HepG2 (cell line): ENCODE results near the gene HNRNPA1. TPM values are rescaled to one million over a fixed set of nuclear protein-coding genes. Genes with fewer than 3 reads are reported as not detected.

Source experiments
- AHR ChIP-seq: IDR thresholded peaks from 2 replicates; pipeline ENCODE4 v1.6.1; 2018; ENCODE audit warnings: missing genetic modification reagents, missing compliant biosample characterization
- ASH2L ChIP-seq: fragments of 300-600, 200-600 bp; sonication (generic); IDR thresholded peaks from 2 replicates; pipeline ENCODE4 v1.7.0; 2017; ENCODE audit warnings: low read depth, mild to moderate bottlenecking, moderate library complexity, mixed read lengths, low read length; ENCODE audit not compliant: insufficient read length
- BCLAF1 ChIP-seq: fragments of 450-650 bp; IDR thresholded peaks from 2 replicates; pipeline ENCODE4 v1.6.1; 2017; ENCODE audit warnings: mild to moderate bottlenecking
- CREB3 ChIP-seq: sonication (generic); formaldehyde crosslinking; IDR thresholded peaks from 2 replicates; pipeline ENCODE4 v1.5.0; 2020; ENCODE audit warnings: missing genetic modification reagents
- ETV5 ChIP-seq: IDR thresholded peaks from 2 replicates; pipeline ENCODE4 v1.6.1; 2018; ENCODE audit warnings: missing biosample characterization, missing genetic modification reagents, inconsistent platforms, borderline replicate concordance
- HIC2 ChIP-seq: sonication (generic); formaldehyde crosslinking; IDR thresholded peaks from 2 replicates; pipeline ENCODE4 v1.9.0; 2022; ENCODE audit warnings: low read depth, missing genetic modification reagents
- HNF4G ChIP-seq, 2 experiments: sonication (generic) in 1 of 2; formaldehyde crosslinking in 1 of 2; IDR thresholded peaks; 2 replicates each; pipeline versions ENCODE4 v1.4.0 to v1.6.1; 2011 to 2020; ENCODE audit warnings: borderline replicate concordance in 2 of 2, low read depth in 2 of 2, mild to moderate bottlenecking in 2 of 2, low read length in 1 of 2, missing genetic modification reagents in 1 of 2, moderate library complexity in 1 of 2
- KLF13 ChIP-seq: sonication (generic); formaldehyde crosslinking; IDR thresholded peaks from 2 replicates; pipeline ENCODE4 v1.4.0; 2020; ENCODE audit warnings: mild to moderate bottlenecking, missing genetic modification reagents
- MTF1 ChIP-seq: sonication (generic); formaldehyde crosslinking; IDR thresholded peaks from 2 replicates; pipeline ENCODE4 v1.5.0; 2020; ENCODE audit warnings: missing genetic modification reagents
- NFIB ChIP-seq: sonication (generic); formaldehyde crosslinking; IDR thresholded peaks from 2 replicates; pipeline ENCODE4 v1.9.0; 2021; ENCODE audit warnings: missing genetic modification reagents, mild to moderate bottlenecking, borderline replicate concordance
- NFKB2 ChIP-seq: sonication (generic); formaldehyde crosslinking; IDR thresholded peaks from 2 replicates; pipeline ENCODE4 v1.4.0; 2020; ENCODE audit warnings: missing genetic modification reagents, borderline replicate concordance
- PHF21A ChIP-seq: sonication (generic); formaldehyde crosslinking; IDR thresholded peaks from 2 replicates; pipeline ENCODE4 v1.5.0; 2020; ENCODE audit warnings: mild to moderate bottlenecking, missing genetic modification reagents
- SIX1 ChIP-seq: sonication (generic); formaldehyde crosslinking; IDR thresholded peaks from 2 replicates; pipeline ENCODE4 v1.4.0; 2020; ENCODE audit warnings: missing genetic modification reagents, borderline replicate concordance
- SMAD3 ChIP-seq: sonication (generic); formaldehyde crosslinking; IDR thresholded peaks from 2 replicates; pipeline ENCODE4 v1.4.0; 2020; ENCODE audit warnings: missing genetic modification reagents
- TAF15 ChIP-seq: fragments of 200-400 bp; formaldehyde crosslinking; IDR thresholded peaks from one replicate; pipeline ENCODE4 v1.6.1; 2018; ENCODE audit warnings: mild to moderate bottlenecking, low read depth, low read length; ENCODE audit not compliant: poor library complexity, severe bottlenecking
- TEAD2 ChIP-seq: sonication (generic); formaldehyde crosslinking; IDR thresholded peaks from 2 replicates; pipeline ENCODE4 v1.9.0; 2021; ENCODE audit warnings: missing genetic modification reagents
- TEAD3 ChIP-seq: optimal IDR thresholded peaks from 2 replicates; pipeline ENCODE3; 2016; ENCODE audit warnings: borderline replicate concordance
- TERF1 ChIP-seq: sonication (generic); formaldehyde crosslinking; IDR thresholded peaks from 2 replicates; pipeline ENCODE4 v1.8.0; 2022; ENCODE audit warnings: mild to moderate bottlenecking, missing genetic modification reagents, moderate library complexity
- ZNF296 ChIP-seq: sonication (generic); formaldehyde crosslinking; conservative IDR thresholded peaks from 2 replicates; pipeline ENCODE4 v1.5.0; 2020; ENCODE audit warnings: mild to moderate bottlenecking, missing genetic modification reagents
- ZNF704 ChIP-seq: sonication (generic); formaldehyde crosslinking; IDR thresholded peaks from 2 replicates; pipeline ENCODE4 v1.8.1; 2023; ENCODE audit warnings: mild to moderate bottlenecking, inconsistent platforms, moderate library complexity, missing genetic modification reagents, borderline replicate concordance
- ZSCAN21 ChIP-seq: sonication (generic); formaldehyde crosslinking; IDR thresholded peaks from 2 replicates; pipeline ENCODE4 v1.8.0; 2022; ENCODE audit warnings: mild to moderate bottlenecking, missing genetic modification reagents, moderate library complexity, borderline replicate concordance
- polyA plus RNA-seq, 8 experiments: library from polyadenylated mRNA; depleted of rRNA in 3 of 8; stranded (reverse) in 7 of 8; unstranded in 1 of 8; fragments of >200 nt; fragmentation: Illumina TruSeq in 4 of 8; extraction: Trizol in 4 of 8; gene quantifications; 2 replicates each; pipeline versions ENCODE4 v1.2.1 to v1.2.3, GENCODE V29; 2011 to 2016; ENCODE audit warnings: low read depth in 4 of 8, missing spikeins in 1 of 8, mixed read lengths in 1 of 8; ENCODE audit not compliant: insufficient read depth in 1 of 8
- total RNA-seq, 5 experiments: library from RNA; depleted of rRNA; stranded (reverse); fragments of >200 nt; fragmentation: Illumina TruSeq; extraction: Trizol; gene quantifications; 2 replicates each; pipeline ENCODE4 v1.2.3, GENCODE V29; 2016; ENCODE audit warnings: low read depth in 1 of 5

Gene HNRNPA1
- total and polyA plus RNA-seq, 2 of the 13 experiments (the other 11 are each of a cell fraction or from before 2014, with no cell fraction given): 535 to 1,820 TPM

- no peak for TF ChIP-seq ETV5
- TF ChIP-seq KLF13 (CRISPR knock-in tag): no peak
- TF ChIP-seq NFKB2: no peak
- TF ChIP-seq ZNF296: no peak
- no peak for TF ChIP-seq TEAD3 (CRISPR knock-in tag)
- TF ChIP-seq HIC2 (CRISPR knock-in tag): no peak
- no peak for TF ChIP-seq TEAD2 (CRISPR knock-in tag)
- TF ChIP-seq SIX1 (CRISPR knock-in tag): peak; percentile 22; the same call in 1 of the 2 replicates
- no peak for TF ChIP-seq TERF1 (CRISPR knock-in tag)
- no peak for TF ChIP-seq NFIB (CRISPR knock-in tag)
- TF ChIP-seq BCLAF1: no peak
- no peak for TF ChIP-seq CREB3 (CRISPR knock-in tag)
- no peak for TF ChIP-seq MTF1 (CRISPR knock-in tag)
- TF ChIP-seq SMAD3: no peak
- no peak for TF ChIP-seq TAF15
- TF ChIP-seq ZSCAN21 (CRISPR knock-in tag): no peak; the same call in 1 of the 2 replicates
- TF ChIP-seq ZNF704 (CRISPR knock-in tag): no peak
- TF ChIP-seq PHF21A (CRISPR knock-in tag): no peak
- no peak for TF ChIP-seq AHR
- TF ChIP-seq HNF4G (IDR thresholded peaks at IDR 0.05; ENCODE audit: borderline replicate concordance, low read depth, low read length): peak; percentile 32; the same call in 1 of the 2 replicates
- no peak for TF ChIP-seq HNF4G (CRISPR knock-in tag; IDR thresholded peaks at IDR 0.05; ENCODE audit: borderline replicate concordance, low read depth)
- peak; percentile 59 for TF ChIP-seq ASH2L
Measured at GRCh38 chr12:54300732-54301427, 20.4 kb downstream of the HNRNPA1 start, which contains the start of gene NFE2 (continued).
